Choroid plexus epithelial cell (primary cell): ENCODE data around the gene P4HA3.
"Not testable (repeated sequence)": the region's sequence is repeated elsewhere in the genome, so short reads cannot be mapped to it uniquely, and the experiment has no call there.

Experiments used
- DNase-seq: peaks from one replicate; pipeline ENCODE4 v3.0.0-alpha.2; 2010; ENCODE audit warnings: low read depth
- H3K4me3 ChIP-seq: 2 replicates; pipeline ENCODE4 v1.5.1; 2011; ENCODE audit warnings: low read depth, mild to moderate bottlenecking, control low read depth, low read length, moderate library complexity
- CTCF ChIP-seq: conservative IDR thresholded peaks from 2 replicates; pipeline ENCODE4 v1.5.1; 2011; ENCODE audit warnings: low read depth, mild to moderate bottlenecking, control low read depth, inconsistent platforms, low read length, moderate library complexity

Gene P4HA3

GRCh38 chr11:74339619-74340018 is 28.2 kb upstream of the P4HA3 start:
- no peak for TF ChIP-seq CTCF
- H3K4me3 ChIP-seq = no peak overlapping the region
- no peak for DNase-seq

DNA sequence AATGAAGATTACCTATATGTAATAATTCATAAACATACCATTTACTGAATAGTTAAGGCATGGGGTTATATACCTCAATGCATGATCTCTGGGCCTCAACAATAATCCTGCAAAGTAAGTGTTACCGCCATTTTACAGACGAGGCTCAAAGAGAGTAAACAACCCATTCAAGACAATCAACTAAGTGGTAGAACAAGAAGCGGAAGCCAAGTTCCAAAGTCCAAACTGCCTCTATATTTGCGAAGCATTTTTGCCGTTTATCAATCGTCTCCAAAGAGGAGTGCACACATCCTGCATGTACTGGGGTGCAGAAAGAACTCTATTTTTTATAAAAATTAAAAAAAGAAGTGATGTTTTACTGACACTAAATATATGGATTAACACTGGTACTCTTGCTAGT is 27.5 kb upstream of the P4HA3 start:
- DNase-seq = no peak
- TF ChIP-seq CTCF = no peak
- no peak overlapping the region for H3K4me3 ChIP-seq

GRCh38 chr11:74333193-74333592 is 21.8 kb upstream of the P4HA3 start:
- no peak for TF ChIP-seq CTCF
- H3K4me3 ChIP-seq = no peak overlapping the region
- DNase-seq = no peak

- DNase-seq = no peak
- H3K4me3 ChIP-seq = no peak overlapping the region
- TF ChIP-seq CTCF = no peak
Measured at GRCh38 chr11:74332291-74332690, 20.9 kb upstream of the P4HA3 start.

GRCh38 chr11:74331000-74331399 is 19.6 kb upstream of the P4HA3 start:
- not testable (repeated sequence) for H3K4me3 ChIP-seq
- peak; percentile 59 for DNase-seq

- no peak overlapping the region for H3K4me3 ChIP-seq
- DNase-seq = peak; percentile 73
- TF ChIP-seq CTCF = no peak
Measured at GRCh38 chr11:74330075-74330858, 18.8 kb upstream of the P4HA3 start.

- no peak for DNase-seq
- peak; percentile 7 for TF ChIP-seq CTCF
Measured at GRCh38 chr11:74327076-74327475, 15.6 kb upstream of the P4HA3 start.

GRCh38 chr11:74326665-74327064 is 15.2 kb upstream of the P4HA3 start:
- TF ChIP-seq CTCF = no peak
- no peak for DNase-seq
- H3K4me3 ChIP-seq = no peak overlapping the region

More at GRCh38 chr11:74327076-74327475, 15.6 kb upstream of the P4HA3 start:
- no peak overlapping the region for H3K4me3 ChIP-seq
